Heart right ventricle (tissue), 16 donors: ENCODE measurements around the gene AFF2. TPM values are rescaled to one million over a fixed set of nuclear protein-coding genes. Genes with fewer than 3 reads are reported as not detected.

Experiments used
- ATAC-seq, 8 donors: fragments of 200-7000 bp; cut with Tn5 transposase; one replicate each; pipeline ENCODE4 v1.9.1; 2020; ENCODE audit warnings: mild to moderate bottlenecking in 8 of 8, moderate library complexity in 8 of 8, moderate number of reproducible peaks in 1 of 8
- DNase-seq, 2 donors: peaks; one replicate each; pipeline ENCODE4 v3.0.0-alpha.2; 2020
- H3K27ac ChIP-seq, 10 donors: fragments of 200-600 bp; sonication (generic) in 2 of 10; one replicate each; pipeline versions ENCODE4 v1.5.0 to v1.8.0; 2020 to 2022; ENCODE audit warnings: mild to moderate bottlenecking in 3 of 10
- H3K27me3 ChIP-seq, 7 donors: fragments of 200-600 bp; one replicate each; pipeline ENCODE4 v1.8.0; 2021 to 2022; ENCODE audit warnings: mild to moderate bottlenecking in 2 of 7
- H3K36me3 ChIP-seq, 9 donors: fragments of 200-600 bp; sonication (generic) in 1 of 9; one replicate each; pipeline versions ENCODE4 v1.5.0 to v1.8.0; 2020 to 2022; ENCODE audit warnings: mild to moderate bottlenecking in 2 of 9
- H3K4me1 ChIP-seq, 9 donors: fragments of 200-600 bp; sonication (generic) in 1 of 9; one replicate each; pipeline versions ENCODE4 v1.5.0 to v1.8.0; 2020 to 2022; ENCODE audit warnings: mild to moderate bottlenecking in 4 of 9
- H3K4me3 ChIP-seq, 10 donors: fragments of 200-600 bp; sonication (generic) in 2 of 10; one replicate each; pipeline versions ENCODE4 v1.5.0 to v1.8.0; 2020 to 2022; ENCODE audit warnings: mild to moderate bottlenecking in 7 of 10, moderate library complexity in 2 of 10
- H3K9me3 ChIP-seq, 11 donors: fragments of 200-600 bp in 10 of 11; sonication (generic) in 2 of 11; one replicate each; pipeline versions ENCODE4 v1.5.0 to v1.8.0; 2013 to 2022; ENCODE audit warnings: mild to moderate bottlenecking in 2 of 11, control low read depth in 1 of 11, moderate library complexity in 1 of 11
- WGBS, 2 donors: extraction: QIAGEN DNeasy Blood & Tissue Kit; methylation state at CpG; one replicate each; pipeline ENCODE4 v1.1.7; 2013; ENCODE audit warnings: inconsistent platforms in 1 of 2; 5-methylcytosine and 5-hydroxymethylcytosine counted together
- intact Hi-C, 10 donors: fragments of 100-400 bp; cut with DNase I; formaldehyde crosslinking; loops; one replicate each; pipeline versions ENCODE4 v1.11.1 to v1.14.2; 2022
- polyA plus RNA-seq, 2 donors: library from polyadenylated mRNA; stranded (reverse); fragments of 200-250 nt; gene quantifications; one replicate each; pipeline ENCODE4 v1.2.3, GENCODE V29; 2013
- total RNA-seq, 10 donors: library from RNA; stranded (reverse); fragmentation: NEBNext Ultra II Directional in 3 of 10; extraction: Animal tissue kit (Norgen Biotek cat#: 25700) in 3 of 10; gene quantifications; one replicate each; pipeline versions ENCODE4 v1.2.1 to v1.2.4, GENCODE V29; 2021 to 2023
- TF ChIP-seq, protein P1 (sequence below), 9 donors: fragments of 200-600 bp; sonication (generic) in 2 of 9; IDR thresholded peaks; one replicate each; pipeline versions ENCODE4 v1.5.0 to v1.8.0; 2021 to 2022; ENCODE audit warnings: antibody characterized with exemption in 9 of 9, mild to moderate bottlenecking in 5 of 9, moderate library complexity in 1 of 9
- donor health status: Arrhythmogenic right ventricular cardiomyopathy.
- donor health status: ischemic (EF 13 %, LVEDD 7.1; RV severe dilation, severe dysfunction).
- donor health status: healthy with polysubstance abuse.
- donor health status: DM: no; HTN: yes; CAD: no.
- donor health status: DM: no; HTN: no; CAD: no.
- donor health status: ischemic (EF 25% LVEDD 6.9; RV normal size, moderate dysfunction).
- donor health status: ischemic (EF 25% LVEDD 5.7; RV mildly dilated, moderate dysfunction).
- donor health status: healthy.
- donor health status: DM: yes; HTN: yes; CAD: no.
- donor health status: Ischemic cardiomyopathy.
- donor health status: ischemic (EF 35%, LVEDD 5.7; RV mildly dilated, moderate dysfunction).
- donor health status: nonischemic (EF 11% LVEDD 7.7; RV severe dilation, severe dysfunction).
- donor health status: DM: yes; HTN: yes; CAD: no.
- donor health status: PGD.
- donor health status: ischemic (EF 29% LVEDD 5.4; RV normal size, mild dysfunction).
- donor health status: nonischemic (EF 23%, LVEDD 6.1; RV moderate dilation, normal function).

Gene AFF2
- total and polyA plus RNA-seq, 12 donors = 0.01 to 0.59 (median 0.20) TPM; not detected in 2

DNA sequence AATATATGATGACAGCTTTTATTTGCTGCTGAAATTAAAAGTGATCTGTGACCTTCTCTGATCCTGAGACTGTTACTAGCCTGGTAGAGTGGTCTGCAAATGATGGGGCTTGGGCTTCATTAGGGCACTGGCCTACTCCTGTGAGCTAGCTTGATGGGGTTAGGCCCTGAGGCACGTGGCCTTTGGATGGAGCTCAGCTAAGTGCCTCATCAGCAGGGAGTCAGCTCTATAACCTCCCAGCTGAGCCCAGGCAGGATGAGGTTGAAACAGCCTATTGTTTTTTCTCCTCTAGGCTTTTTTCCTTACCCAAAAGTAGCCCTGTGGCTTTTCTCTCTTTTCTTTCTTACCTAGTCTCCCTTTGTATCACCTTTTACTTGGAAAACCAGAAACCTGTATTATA, 92.2 kb downstream of the AFF2 start:
- Histone ChIP-seq H3K9me3 (no peaks in the 10 kb centered on the region), H3K27me3 (no peaks in the 10 kb centered on the region), H3K4me1 (no peaks in the 10 kb centered on the region), H3K36me3 (no peaks in the 10 kb centered on the region), H3K27ac (no peak overlapping the region), H3K4me3 (no peak overlapping the region)
- ATAC-seq (no peak), DNase-seq (no peak)
- TF ChIP-seq, protein P1, sequence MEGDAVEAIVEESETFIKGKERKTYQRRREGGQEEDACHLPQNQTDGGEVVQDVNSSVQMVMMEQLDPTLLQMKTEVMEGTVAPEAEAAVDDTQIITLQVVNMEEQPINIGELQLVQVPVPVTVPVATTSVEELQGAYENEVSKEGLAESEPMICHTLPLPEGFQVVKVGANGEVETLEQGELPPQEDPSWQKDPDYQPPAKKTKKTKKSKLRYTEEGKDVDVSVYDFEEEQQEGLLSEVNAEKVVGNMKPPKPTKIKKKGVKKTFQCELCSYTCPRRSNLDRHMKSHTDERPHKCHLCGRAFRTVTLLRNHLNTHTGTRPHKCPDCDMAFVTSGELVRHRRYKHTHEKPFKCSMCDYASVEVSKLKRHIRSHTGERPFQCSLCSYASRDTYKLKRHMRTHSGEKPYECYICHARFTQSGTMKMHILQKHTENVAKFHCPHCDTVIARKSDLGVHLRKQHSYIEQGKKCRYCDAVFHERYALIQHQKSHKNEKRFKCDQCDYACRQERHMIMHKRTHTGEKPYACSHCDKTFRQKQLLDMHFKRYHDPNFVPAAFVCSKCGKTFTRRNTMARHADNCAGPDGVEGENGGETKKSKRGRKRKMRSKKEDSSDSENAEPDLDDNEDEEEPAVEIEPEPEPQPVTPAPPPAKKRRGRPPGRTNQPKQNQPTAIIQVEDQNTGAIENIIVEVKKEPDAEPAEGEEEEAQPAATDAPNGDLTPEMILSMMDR (IDR thresholded peaks at IDR 0.05) = no peak
- WGBS, 2 donors = 55 to 75% methylated on average over 1 of the region's 1 CpG
- intact Hi-C loops = no loop called here

DNA sequence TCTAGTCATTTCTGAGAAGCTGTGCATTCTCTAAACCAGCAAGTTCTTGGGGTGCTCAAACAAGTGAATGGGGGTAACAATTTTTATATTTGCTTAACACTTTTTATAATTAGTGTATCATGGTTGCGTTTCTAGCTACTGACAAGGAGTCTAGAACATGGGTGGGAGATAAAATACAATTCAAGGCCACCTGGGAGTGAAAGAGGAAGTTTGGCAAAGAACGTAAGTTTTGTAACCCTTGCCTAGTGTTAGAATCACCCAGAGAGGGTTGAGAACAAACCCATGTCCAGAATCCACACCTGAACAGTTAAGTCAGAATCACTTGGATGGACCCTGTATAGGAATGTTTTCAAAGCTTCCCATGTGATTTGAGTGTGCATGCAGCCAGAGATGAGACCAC, 92.7 kb downstream of the AFF2 start:
- H3K27me3 ChIP-seq = no peaks in the 10 kb centered on the region
- H3K27ac ChIP-seq = no peak overlapping the region
- TF ChIP-seq, protein P1 (IDR thresholded peaks at IDR 0.05) = no peak
- no peaks in the 10 kb centered on the region for H3K4me1 ChIP-seq
- intact Hi-C loops = no loop called here
- H3K4me3 ChIP-seq = no peak overlapping the region
- H3K36me3 ChIP-seq = no peaks in the 10 kb centered on the region
- DNase-seq (no peak), ATAC-seq (no peak)
- no peaks in the 10 kb centered on the region for H3K9me3 ChIP-seq
- 77 to 78% methylated on average over 2 of the region's 2 CpGs for WGBS, 2 donors

DNA sequence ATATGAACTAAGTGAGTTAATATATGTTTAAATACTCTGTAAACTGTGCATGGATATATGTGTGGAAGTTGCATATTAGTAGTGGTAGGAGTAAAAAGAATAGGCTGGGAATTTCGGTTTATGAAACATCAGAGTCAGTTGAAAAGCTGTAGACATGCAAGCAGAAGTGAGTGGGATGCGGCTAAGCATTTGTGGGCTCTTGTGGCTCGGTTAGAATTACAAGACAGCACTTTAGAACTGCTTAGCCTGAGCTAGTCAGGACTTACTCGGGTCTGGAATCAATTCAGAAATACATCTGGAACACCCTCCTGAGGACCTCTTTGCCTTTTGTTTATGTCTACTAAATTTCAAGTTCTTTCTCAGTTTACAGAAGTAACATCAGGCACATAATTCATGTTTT, 93.6 kb downstream of the AFF2 start:
- TF ChIP-seq, protein P1 (IDR thresholded peaks at IDR 0.05) = no peak
- Histone ChIP-seq H3K27me3 (no peaks in the 10 kb centered on the region), H3K9me3 (no peaks in the 10 kb centered on the region), H3K4me3 (no peak overlapping the region), H3K4me1 (no peaks in the 10 kb centered on the region), H3K27ac (no peak overlapping the region), H3K36me3 (no peaks in the 10 kb centered on the region)
- WGBS, 2 donors = 53 to 57% methylated on average over 4 of the region's 4 CpGs
- no peak for ATAC-seq
- no peak for DNase-seq
- intact Hi-C loops = no loop called here

DNA sequence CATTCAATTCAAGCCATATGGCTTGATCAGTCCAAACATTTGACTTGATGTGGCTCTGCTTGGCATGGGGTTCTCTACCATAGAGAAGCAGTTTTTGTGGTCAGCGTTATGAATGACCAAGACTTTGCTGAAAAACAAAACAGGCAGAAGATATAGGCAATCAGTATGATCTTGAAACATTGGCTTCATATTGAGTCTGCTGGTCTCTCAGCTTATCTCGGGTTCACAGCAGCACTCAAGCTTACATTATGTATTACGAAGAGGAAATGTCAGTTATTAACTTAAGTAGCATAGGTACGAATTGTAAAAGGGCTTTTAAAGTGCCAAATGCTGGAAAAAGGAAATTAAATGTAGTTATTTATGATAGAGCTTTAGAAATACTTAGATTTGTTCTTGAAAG, 99.0 kb downstream of the AFF2 start:
- no peaks in the 10 kb centered on the region for H3K9me3 ChIP-seq
- ATAC-seq (no peak), DNase-seq (no peak)
- WGBS, 2 donors = 67 to 70% methylated on average over 4 of the region's 4 CpGs
- no peaks in the 10 kb centered on the region for H3K36me3 ChIP-seq
- intact Hi-C loops = no loop called here
- no peak overlapping the region for H3K27ac ChIP-seq
- H3K27me3 ChIP-seq = no peaks in the 10 kb centered on the region
- H3K4me3 ChIP-seq = no peak overlapping the region
- TF ChIP-seq, protein P1 (IDR thresholded peaks at IDR 0.05) = no peak
- no peaks in the 10 kb centered on the region for H3K4me1 ChIP-seq

DNA sequence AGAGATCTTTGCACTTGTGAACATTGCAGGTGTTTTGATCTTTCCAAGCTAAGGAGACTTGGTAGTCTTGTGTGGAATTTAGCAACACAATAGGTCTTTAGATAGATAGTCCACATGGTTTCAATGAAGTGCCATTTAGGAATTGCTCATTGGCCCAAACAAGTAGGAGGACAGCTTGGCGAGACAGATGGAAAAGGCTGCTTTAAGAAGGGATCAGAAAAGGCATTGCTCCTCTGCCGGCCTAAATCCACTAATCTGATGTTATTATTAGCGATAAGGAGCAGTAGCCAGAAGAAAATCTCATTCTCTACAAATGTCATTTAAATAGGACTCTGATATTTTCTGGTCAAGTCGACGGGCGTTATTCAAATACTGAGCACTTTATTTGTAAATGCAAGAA, 99.7 kb downstream of the AFF2 start:
- DNase-seq = no peak
- H3K27me3 ChIP-seq = no peaks in the 10 kb centered on the region
- no peak for ATAC-seq
- H3K36me3 ChIP-seq = no peaks in the 10 kb centered on the region
- H3K4me1 ChIP-seq = no peaks in the 10 kb centered on the region
- H3K27ac ChIP-seq = no peak overlapping the region
- intact Hi-C loops = no loop called here
- TF ChIP-seq, protein P1 (IDR thresholded peaks at IDR 0.05) = no peak
- WGBS, 2 donors = 62 to 70% methylated on average over 6 of the region's 6 CpGs
- H3K9me3 ChIP-seq = no peaks in the 10 kb centered on the region
- H3K4me3 ChIP-seq = no peak overlapping the region
